ENCODE data around the gene MST1. TPM values are rescaled to one million over a fixed set of nuclear protein-coding genes. Genes with fewer than 3 reads are reported as not detected.

Gene MST1
- total RNA-seq, 4 donors from 2014 or later: 0.89 to 7.3 (median 4.4) TPM

- no peak for TF ChIP-seq EP300 (IDR thresholded peaks at IDR 0.05)
- TF ChIP-seq CTCF (IDR thresholded peaks at IDR 0.05): no peak
- no peak for TF ChIP-seq POLR2A (IDR thresholded peaks at IDR 0.05)
- no peak for TF ChIP-seq POLR2AphosphoS5 (IDR thresholded peaks at IDR 0.05)
- H3K27ac ChIP-seq: no peak overlapping the region
- no peak overlapping the region for H3K4me3 ChIP-seq
- peaks cover 15% of the 10 kb centered on the region for H3K27me3 ChIP-seq
- no peaks in the 10 kb centered on the region for H3K9me3 ChIP-seq
- no peak for ATAC-seq
- H3K36me3 ChIP-seq: no peaks in the 10 kb centered on the region
- 81 to 83% methylated on average over 6 to 9 of the region's 21 CpGs for WGBS, 2 donors (ENCODE audit: low coverage in 1 of 2)
- H3K4me1 ChIP-seq: peaks cover 0 to 5% (median 0%) of the 10 kb centered on the region in 3 donors
Measured at GRCh38 chr3:49652903-49653415, 36.3 kb downstream of the MST1 start.

- WGBS, 2 donors (ENCODE audit: low coverage in 1 of 2): 91% methylated on average over 5 of the region's 36 CpGs; no CpG with 5 or more reads in 1 of the 2 donors
- Histone ChIP-seq H3K36me3 (no peaks in the 10 kb centered on the region), H3K4me1 (peaks cover 0 to 5% (median 0%) of the 10 kb centered on the region in 3 donors), H3K27me3 (peaks cover 15% of the 10 kb centered on the region), H3K4me3 (no peak overlapping the region), H3K9me3 (no peaks in the 10 kb centered on the region), H3K27ac (no peak overlapping the region)
- no peak for ATAC-seq
- no peak for TF ChIP-seq EP300 (IDR thresholded peaks at IDR 0.05)
- no peak for TF ChIP-seq CTCF (IDR thresholded peaks at IDR 0.05)
- TF ChIP-seq POLR2A (IDR thresholded peaks at IDR 0.05): no peak
- TF ChIP-seq POLR2AphosphoS5 (IDR thresholded peaks at IDR 0.05): no peak
Measured at GRCh38 chr3:49652218-49652902, 36.9 kb downstream of the MST1 start.

- Histone ChIP-seq H3K27ac (no peak overlapping the region), H3K36me3 (no peaks in the 10 kb centered on the region), H3K9me3 (no peaks in the 10 kb centered on the region), H3K27me3 (peaks cover 5% of the 10 kb centered on the region), H3K4me1 (no peaks in the 10 kb centered on the region), H3K4me3 (no peak overlapping the region)
- no peak for TF ChIP-seq POLR2A (IDR thresholded peaks at IDR 0.05)
- TF ChIP-seq EP300 (IDR thresholded peaks at IDR 0.05): no peak
- no peak for TF ChIP-seq CTCF (IDR thresholded peaks at IDR 0.05)
- TF ChIP-seq POLR2AphosphoS5 (IDR thresholded peaks at IDR 0.05): no peak
- no peak for ATAC-seq
- WGBS, 2 donors (ENCODE audit: low coverage in 1 of 2): no CpG with 5 or more reads among the region's 8 CpGs
Measured at GRCh38 chr3:49650637-49651036, 38.6 kb downstream of the MST1 start.

- WGBS, 2 donors (ENCODE audit: low coverage in 1 of 2): no CpG with 5 or more reads among the region's 1 CpG
- H3K9me3 ChIP-seq: no peaks in the 10 kb centered on the region
- H3K36me3 ChIP-seq: no peaks in the 10 kb centered on the region
- peaks cover under 1% of the 10 kb centered on the region for H3K27me3 ChIP-seq
- no peaks in the 10 kb centered on the region for H3K4me1 ChIP-seq
- H3K4me3 ChIP-seq: no peak overlapping the region
- no peak for ATAC-seq
- no peak overlapping the region for H3K27ac ChIP-seq
- TF ChIP-seq CTCF (IDR thresholded peaks at IDR 0.05) (no peak), POLR2A (IDR thresholded peaks at IDR 0.05) (no peak), EP300 (IDR thresholded peaks at IDR 0.05) (no peak), POLR2AphosphoS5 (IDR thresholded peaks at IDR 0.05) (no peak)
Measured at GRCh38 chr3:49650177-49650576, 39.1 kb downstream of the MST1 start.

- ATAC-seq: no peak
- no peaks in the 10 kb centered on the region for H3K4me1 ChIP-seq
- no peaks in the 10 kb centered on the region for H3K9me3 ChIP-seq
- TF ChIP-seq EP300 (IDR thresholded peaks at IDR 0.05) (no peak), POLR2A (IDR thresholded peaks at IDR 0.05) (no peak)
- no peaks in the 10 kb centered on the region for H3K36me3 ChIP-seq
- H3K27me3 ChIP-seq: no peaks in the 10 kb centered on the region
- no peak overlapping the region for H3K27ac ChIP-seq
- WGBS, 2 donors (ENCODE audit: low coverage in 1 of 2): 100% methylated on average over 1 of the region's 1 CpG; no CpG with 5 or more reads in 1 of the 2 donors
- no peak overlapping the region for H3K4me3 ChIP-seq
Measured at GRCh38 chr3:49649576-49649975, 39.7 kb downstream of the MST1 start.
